Measurements from ENCODE around the gene PLPP4.

The PLPP4 gene

DNA sequence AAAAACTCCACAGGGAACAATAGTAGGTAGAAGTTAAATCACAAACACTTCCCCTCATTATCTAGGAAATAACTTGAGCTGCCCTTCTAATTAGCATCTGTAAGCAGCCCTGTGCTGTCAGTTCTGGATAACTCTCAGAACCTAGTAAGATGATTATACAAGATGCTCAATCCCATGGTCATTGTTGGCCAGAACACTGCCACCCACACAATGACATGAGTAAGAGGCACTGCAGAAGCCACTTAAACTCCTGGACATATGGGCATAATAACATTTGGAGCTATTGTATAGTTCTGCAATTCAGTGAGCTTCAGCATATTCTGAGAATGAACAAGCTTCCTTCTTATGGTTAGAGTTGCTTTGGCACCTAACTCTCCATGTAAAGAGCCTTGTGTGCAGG, 153.8 kb downstream of the PLPP4 start:
- DNase-seq (ENCODE audit: low spot score) = no peak

GRCh38 chr10:120612756-120613155, 155.7 kb downstream of the PLPP4 start:
- DNase-seq (ENCODE audit: low spot score) = no peak

DNA sequence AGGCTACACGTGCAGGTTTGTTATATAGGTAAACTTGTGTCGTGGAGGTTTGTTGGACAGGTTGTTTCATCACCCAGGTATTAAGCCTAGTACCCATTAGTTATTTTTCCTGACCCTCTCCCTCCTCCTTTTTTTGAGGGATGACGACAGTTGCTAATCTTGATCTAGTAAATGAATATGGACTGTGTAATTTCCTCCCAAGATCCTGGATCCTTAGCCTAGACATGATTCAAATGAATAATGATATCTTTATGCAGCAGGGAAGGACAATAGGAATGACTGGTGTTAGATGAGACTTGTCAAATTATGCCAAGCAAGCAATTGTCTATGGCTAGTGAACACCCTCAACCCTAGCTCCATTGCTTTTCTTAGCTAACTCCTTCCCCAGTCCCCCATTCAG, 156.2 kb downstream of the PLPP4 start:
- no peak for DNase-seq (ENCODE audit: low spot score)

DNA sequence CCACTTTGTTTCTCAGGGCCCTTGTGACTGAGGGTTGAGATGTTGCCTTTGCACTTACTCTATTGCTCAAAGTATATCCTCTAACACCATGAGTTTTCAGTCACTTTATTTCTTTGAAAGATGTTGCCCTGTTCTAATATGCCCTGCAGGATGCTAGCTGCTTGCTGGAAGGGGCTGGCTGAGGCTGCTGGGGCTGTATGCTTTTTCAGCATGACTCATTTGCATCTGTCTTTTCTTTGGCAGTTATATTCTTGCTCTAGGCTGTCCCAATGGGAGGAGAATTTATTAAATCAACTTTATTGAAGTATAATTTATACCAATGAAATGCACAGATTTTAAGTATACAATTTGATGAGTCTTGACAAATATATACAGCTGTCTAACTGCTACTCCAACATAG, 157.7 kb downstream of the PLPP4 start:
- DNase-seq (ENCODE audit: low spot score) = no peak

- no peak for DNase-seq (ENCODE audit: low spot score)
These were observed 159.4 kb downstream of the PLPP4 start for GRCh38 chr10:120616311-120616911.

DNA sequence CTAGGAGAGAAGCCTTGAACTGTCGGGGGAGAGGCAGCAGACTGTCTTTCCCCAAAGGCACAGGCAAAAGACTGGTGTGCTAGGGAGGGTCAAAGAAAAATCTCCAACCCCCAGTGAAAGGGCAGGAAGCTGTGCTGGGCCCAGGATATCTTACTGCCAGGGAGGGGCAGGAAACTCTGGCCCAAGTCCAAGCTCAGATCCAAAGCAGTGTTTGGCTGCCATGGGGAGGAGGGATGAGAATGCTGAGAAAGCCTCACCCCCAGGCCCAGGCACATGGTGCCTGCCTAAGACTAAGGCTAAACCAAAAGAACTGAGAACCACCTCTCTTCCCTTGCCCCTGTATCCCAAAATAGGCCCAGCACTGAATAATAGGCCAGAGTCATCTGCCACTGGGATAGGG, 171.2 kb downstream of the PLPP4 start:
- DNase-seq (ENCODE audit: low spot score) = no peak

- DNase-seq (ENCODE audit: low spot score) = no peak
These were observed 173.2 kb downstream of the PLPP4 start for GRCh38 chr10:120630266-120630665.

DNA sequence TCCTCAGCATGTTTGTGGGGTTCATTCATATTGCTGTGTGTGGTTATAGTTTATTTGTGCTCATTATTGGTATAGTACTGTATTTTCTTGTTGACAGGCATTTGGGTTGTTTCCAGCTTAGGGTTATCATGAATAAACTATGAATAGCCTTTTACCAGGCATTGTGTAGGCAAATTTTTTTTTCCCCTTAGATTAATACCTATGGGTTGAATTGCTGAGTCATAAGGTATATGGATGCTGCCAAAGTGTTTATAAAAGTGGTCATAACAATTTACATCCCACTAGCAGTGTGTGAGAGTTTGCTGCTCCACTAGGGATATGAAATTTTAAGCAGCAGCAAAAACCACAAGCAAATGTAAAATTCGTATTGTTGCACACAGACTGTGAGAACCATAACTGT, 175.0 kb downstream of the PLPP4 start:
- no peak for DNase-seq (ENCODE audit: low spot score)

- DNase-seq (ENCODE audit: low spot score) = no peak
These were observed 175.9 kb downstream of the PLPP4 start for GRCh38 chr10:120632942-120633341.

- no peak for DNase-seq (ENCODE audit: low spot score)
These were observed 177.6 kb downstream of the PLPP4 start for GRCh38 chr10:120634659-120635058.
